Measurements from ENCODE around the gene RHCG.
"Not testable (repeated sequence)": the region's sequence is repeated elsewhere in the genome, so short reads cannot be mapped to it uniquely, and the experiment has no call there.

RHCG gene

GRCh38 chr15:89479173-89479572, 17.2 kb downstream of the RHCG start:
- H3K4me3 ChIP-seq (ENCODE audit: low read depth, low read length): no peak overlapping the region
- no peak for DNase-seq (ENCODE audit: low read depth)
- TF ChIP-seq POLR2A (IDR thresholded peaks at IDR 0.05; ENCODE audit: extremely low read depth, insufficient read length): no peak
- TF ChIP-seq MAX (IDR thresholded peaks at IDR 0.05; ENCODE audit: low read depth, low read length): no peak
- TF ChIP-seq MYC (IDR thresholded peaks at IDR 0.05; ENCODE audit: low read depth, low read length): no peak
- TF ChIP-seq, protein P1, sequence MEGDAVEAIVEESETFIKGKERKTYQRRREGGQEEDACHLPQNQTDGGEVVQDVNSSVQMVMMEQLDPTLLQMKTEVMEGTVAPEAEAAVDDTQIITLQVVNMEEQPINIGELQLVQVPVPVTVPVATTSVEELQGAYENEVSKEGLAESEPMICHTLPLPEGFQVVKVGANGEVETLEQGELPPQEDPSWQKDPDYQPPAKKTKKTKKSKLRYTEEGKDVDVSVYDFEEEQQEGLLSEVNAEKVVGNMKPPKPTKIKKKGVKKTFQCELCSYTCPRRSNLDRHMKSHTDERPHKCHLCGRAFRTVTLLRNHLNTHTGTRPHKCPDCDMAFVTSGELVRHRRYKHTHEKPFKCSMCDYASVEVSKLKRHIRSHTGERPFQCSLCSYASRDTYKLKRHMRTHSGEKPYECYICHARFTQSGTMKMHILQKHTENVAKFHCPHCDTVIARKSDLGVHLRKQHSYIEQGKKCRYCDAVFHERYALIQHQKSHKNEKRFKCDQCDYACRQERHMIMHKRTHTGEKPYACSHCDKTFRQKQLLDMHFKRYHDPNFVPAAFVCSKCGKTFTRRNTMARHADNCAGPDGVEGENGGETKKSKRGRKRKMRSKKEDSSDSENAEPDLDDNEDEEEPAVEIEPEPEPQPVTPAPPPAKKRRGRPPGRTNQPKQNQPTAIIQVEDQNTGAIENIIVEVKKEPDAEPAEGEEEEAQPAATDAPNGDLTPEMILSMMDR (IDR thresholded peaks at IDR 0.05; ENCODE audit: low read depth, low read length): no peak

DNA sequence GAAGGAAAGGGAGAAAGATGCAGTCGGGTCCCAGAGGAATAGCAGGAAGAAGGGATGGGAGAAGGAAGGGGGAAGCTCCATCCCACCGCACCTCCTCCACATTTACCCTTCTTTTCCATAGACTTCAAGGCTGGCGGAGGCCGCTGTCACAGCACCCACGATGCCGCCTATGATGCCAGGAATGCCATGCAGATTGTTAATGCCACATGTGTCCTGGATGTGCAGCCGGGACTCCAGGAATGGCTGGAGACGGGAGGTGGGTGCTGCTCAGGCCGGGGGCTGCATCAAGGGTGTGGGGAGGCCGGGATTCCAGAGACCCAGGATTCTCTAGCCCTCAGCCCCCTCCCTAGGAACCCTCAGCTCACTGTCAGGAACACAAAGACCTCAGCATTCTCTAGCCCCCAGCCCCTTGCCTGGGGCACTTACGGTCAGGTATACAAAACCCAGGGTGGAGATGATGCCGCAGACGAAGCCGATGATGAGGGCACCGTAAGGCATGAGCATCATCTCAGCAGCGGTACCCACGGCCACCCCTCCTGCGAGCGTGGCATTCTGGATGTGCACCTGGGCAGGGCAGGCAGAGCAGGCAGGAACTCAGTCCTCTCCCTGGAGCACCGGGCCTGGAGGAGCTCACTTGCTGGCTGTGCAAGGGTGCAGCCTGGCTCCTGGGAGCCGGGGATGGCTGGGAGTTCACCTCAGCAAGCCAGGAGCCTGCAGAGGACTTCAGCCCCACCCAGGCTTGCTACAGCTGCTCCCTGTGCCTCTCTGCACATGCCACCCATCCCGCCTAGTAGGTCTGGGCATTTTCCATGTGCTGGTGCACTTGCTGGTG, 18.8 kb downstream of the RHCG start:
- H3K4me3 ChIP-seq (ENCODE audit: low read depth, low read length): no peak overlapping the region
- DNase-seq (ENCODE audit: low read depth): no peak
- no peak for TF ChIP-seq POLR2A (IDR thresholded peaks at IDR 0.05; ENCODE audit: extremely low read depth, insufficient read length)
- TF ChIP-seq MAX (IDR thresholded peaks at IDR 0.05; ENCODE audit: low read depth, low read length): no peak
- TF ChIP-seq MYC (IDR thresholded peaks at IDR 0.05; ENCODE audit: low read depth, low read length): no peak
- TF ChIP-seq, protein P1 (IDR thresholded peaks at IDR 0.05; ENCODE audit: low read depth, low read length): no peak

GRCh38 chr15:89475661-89476060, 20.7 kb downstream of the RHCG start:
- no peak for DNase-seq (ENCODE audit: low read depth)
- H3K4me3 ChIP-seq (ENCODE audit: low read depth, low read length): no peak overlapping the region
- TF ChIP-seq POLR2A (IDR thresholded peaks at IDR 0.05; ENCODE audit: extremely low read depth, insufficient read length) (no peak), MYC (IDR thresholded peaks at IDR 0.05; ENCODE audit: low read depth, low read length) (no peak), MAX (IDR thresholded peaks at IDR 0.05; ENCODE audit: low read depth, low read length) (no peak)
- TF ChIP-seq, protein P1 (IDR thresholded peaks at IDR 0.05; ENCODE audit: low read depth, low read length): no peak

- peak; percentile 86 for DNase-seq (ENCODE audit: low read depth)
- TF ChIP-seq MYC (IDR thresholded peaks at IDR 0.05; ENCODE audit: low read depth, low read length): no peak; the same call in 1 of the 2 replicates
- peak; percentile 92 for TF ChIP-seq MAX (IDR thresholded peaks at IDR 0.05; ENCODE audit: low read depth, low read length)
- TF ChIP-seq, protein P1 (IDR thresholded peaks at IDR 0.05; ENCODE audit: low read depth, low read length): peak; percentile 94
- no peak for TF ChIP-seq POLR2A (IDR thresholded peaks at IDR 0.05; ENCODE audit: extremely low read depth, insufficient read length)
- no peak overlapping the region for H3K4me3 ChIP-seq (ENCODE audit: low read depth, low read length)
These were observed 23.6 kb downstream of the RHCG start for GRCh38 chr15:89472785-89473256.

DNA sequence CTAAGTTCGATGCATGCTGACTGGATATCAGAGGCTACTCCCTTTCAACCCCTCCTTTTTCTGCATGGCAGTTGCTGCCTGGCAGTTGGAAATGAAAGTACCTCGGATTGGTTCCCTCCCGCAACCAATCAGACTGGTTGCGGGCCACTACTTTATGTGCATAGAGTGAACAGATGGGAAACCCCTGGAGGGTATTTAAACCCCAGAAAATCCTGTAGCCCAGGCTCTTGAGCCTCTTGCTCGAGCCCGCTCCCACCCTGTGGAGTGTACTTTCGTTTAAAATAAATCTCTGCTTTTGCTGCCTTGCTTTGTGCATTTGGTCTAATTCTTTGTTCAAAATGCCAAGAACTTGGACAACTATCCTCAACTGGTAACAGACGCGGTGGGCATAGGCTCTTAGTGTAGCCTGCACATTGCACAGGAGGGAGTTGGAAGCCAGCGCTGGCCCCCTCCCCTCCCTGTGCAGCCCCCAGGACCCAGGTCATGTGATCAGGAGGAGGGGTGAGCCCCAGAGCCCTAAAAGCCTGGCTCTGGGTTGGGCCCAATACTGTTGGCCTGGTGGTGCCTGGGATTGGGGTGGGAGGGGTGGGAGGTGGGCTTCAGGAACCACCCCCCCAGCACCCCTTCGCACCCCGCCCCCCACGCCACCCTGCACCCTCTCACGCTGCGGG, 26.8 kb downstream of the RHCG start:
- TF ChIP-seq, protein P1 (IDR thresholded peaks at IDR 0.05; ENCODE audit: low read depth, low read length): no peak
- H3K4me3 ChIP-seq (ENCODE audit: low read depth, low read length): no peak overlapping the region
- no peak for DNase-seq (ENCODE audit: low read depth)

DNA sequence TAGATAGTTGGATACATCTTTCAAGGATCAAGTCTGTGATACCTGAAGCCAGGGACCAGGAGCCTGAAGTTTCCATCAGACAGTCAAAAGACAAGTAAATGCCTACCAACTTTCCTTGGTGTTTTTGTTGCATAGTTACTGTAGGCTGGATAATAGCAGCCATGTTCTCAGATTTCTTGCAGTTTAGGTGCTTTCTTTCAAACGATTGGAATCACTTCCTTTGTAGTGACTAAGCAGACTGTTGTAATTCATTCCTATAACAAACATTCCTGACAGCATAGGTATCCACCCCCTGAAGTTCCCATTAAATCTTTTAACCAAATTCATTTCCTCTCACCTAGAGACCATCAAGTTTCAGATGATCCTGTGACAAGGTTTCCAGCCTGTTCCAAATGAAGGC, 27.6 kb downstream of the RHCG start:
- DNase-seq (ENCODE audit: low read depth); H3K4me3 ChIP-seq (ENCODE audit: low read depth, low read length): not testable (repeated sequence)

All from NB4 (cell line).